ENCODE data around the gene HOXC6. TPM values are rescaled to one million over a fixed set of nuclear protein-coding genes. Genes with fewer than 3 reads are reported as not detected.

The HOXC6 gene
- total RNA-seq, 4 donors from 2014 or later, result 3.6 to 17.3 (median 7.2) TPM

DNA sequence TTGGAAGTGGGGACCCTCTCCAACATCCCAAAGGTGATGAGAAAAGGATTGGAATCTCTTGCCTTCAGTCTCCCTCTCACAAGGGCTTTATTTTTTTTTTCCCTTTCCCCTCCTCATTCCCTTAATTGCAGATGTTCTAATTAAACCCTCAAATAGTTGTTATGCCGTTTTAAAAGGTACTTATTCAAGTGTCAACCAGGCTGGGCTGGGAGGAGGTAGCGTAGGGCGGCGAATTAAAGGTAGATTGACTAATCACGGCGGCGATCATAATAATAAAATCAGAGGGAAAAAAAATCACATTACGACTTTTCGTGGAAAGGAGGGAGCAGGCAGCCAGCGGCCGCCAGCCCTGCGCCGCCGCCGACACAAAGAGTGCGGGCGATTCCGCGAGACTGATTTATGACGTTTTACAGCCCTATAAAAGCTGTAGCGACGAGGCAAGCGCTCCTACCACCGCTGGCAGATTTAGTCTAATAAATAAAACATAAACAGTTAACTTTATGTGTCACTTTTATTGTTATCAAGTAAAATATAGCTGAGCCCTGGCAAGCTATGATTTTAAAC is 23.7 kb downstream of the HOXC6 start:
- WGBS, 2 donors, result 30 to 33% methylated on average over 24 of the region's 24 CpGs
- Histone ChIP-seq H3K4me1 (peaks cover 0 to 72% (median 5%) of the 10 kb centered on the region in 4 donors), H3K9me3 (no peaks in the 10 kb centered on the region), H3K4me3 (peak overlapping the region in 2 of 4 donors; percentile 6), H3K27me3 (peaks cover 0 to 19% of the 10 kb centered on the region in 2 donors), H3K36me3 (no peaks in the 10 kb centered on the region), H3K27ac (peak overlapping the region; percentile 72 to 89 (median 84))
- no peak for DNase-seq (ENCODE audit: low spot score in 2 of 2)
- TF ChIP-seq CTCF (IDR thresholded peaks at IDR 0.05), result no peak
- TF ChIP-seq POLR2A (IDR thresholded peaks at IDR 0.05), result no peak
- TF ChIP-seq EP300 (IDR thresholded peaks at IDR 0.05), result no peak

- H3K4me1 ChIP-seq, result peaks cover 0 to 74% (median 5%) of the 10 kb centered on the region in 4 donors
- H3K9me3 ChIP-seq, result no peaks in the 10 kb centered on the region
- no peak for DNase-seq (ENCODE audit: low spot score in 2 of 2)
- peaks cover 0 to 16% of the 10 kb centered on the region in 2 donors for H3K27me3 ChIP-seq
- WGBS, 2 donors, result 18 to 21% methylated on average over 10 of the region's 10 CpGs
- peak overlapping the region; percentile 49 to 66 (median 52) for H3K4me3 ChIP-seq
- H3K36me3 ChIP-seq, result no peaks in the 10 kb centered on the region
- peak in 1 of 2 donors; percentile 78 for TF ChIP-seq EP300 (IDR thresholded peaks at IDR 0.05)
- TF ChIP-seq POLR2A (IDR thresholded peaks at IDR 0.05), result no peak
- TF ChIP-seq CTCF (IDR thresholded peaks at IDR 0.05), result peak in 1 of 5 experiments; percentile 6
- peak overlapping the region; percentile 72 to 89 (median 84) for H3K27ac ChIP-seq
Observed at GRCh38 chr12:54052438-54053002, 24.3 kb downstream of the HOXC6 start.

- H3K4me1 ChIP-seq, result peaks cover 0 to 73% (median 5%) of the 10 kb centered on the region in 4 donors
- WGBS, 2 donors, result 5% methylated on average over 19 to 22 of the region's 22 CpGs
- H3K9me3 ChIP-seq, result no peaks in the 10 kb centered on the region
- H3K27me3 ChIP-seq, result peaks cover 0 to 9% of the 10 kb centered on the region in 2 donors
- no peaks in the 10 kb centered on the region for H3K36me3 ChIP-seq
- peak overlapping the region; percentile 49 to 66 (median 52) for H3K4me3 ChIP-seq
- H3K27ac ChIP-seq, result peak overlapping the region; percentile 72 to 89 (median 84)
- TF ChIP-seq CTCF (IDR thresholded peaks at IDR 0.05), result no peak
- no peak for TF ChIP-seq EP300 (IDR thresholded peaks at IDR 0.05)
- no peak for TF ChIP-seq POLR2A (IDR thresholded peaks at IDR 0.05)
- no peak for DNase-seq (ENCODE audit: low spot score in 2 of 2)
Observed at GRCh38 chr12:54053003-54053750, 24.9 kb downstream of the HOXC6 start.

DNA sequence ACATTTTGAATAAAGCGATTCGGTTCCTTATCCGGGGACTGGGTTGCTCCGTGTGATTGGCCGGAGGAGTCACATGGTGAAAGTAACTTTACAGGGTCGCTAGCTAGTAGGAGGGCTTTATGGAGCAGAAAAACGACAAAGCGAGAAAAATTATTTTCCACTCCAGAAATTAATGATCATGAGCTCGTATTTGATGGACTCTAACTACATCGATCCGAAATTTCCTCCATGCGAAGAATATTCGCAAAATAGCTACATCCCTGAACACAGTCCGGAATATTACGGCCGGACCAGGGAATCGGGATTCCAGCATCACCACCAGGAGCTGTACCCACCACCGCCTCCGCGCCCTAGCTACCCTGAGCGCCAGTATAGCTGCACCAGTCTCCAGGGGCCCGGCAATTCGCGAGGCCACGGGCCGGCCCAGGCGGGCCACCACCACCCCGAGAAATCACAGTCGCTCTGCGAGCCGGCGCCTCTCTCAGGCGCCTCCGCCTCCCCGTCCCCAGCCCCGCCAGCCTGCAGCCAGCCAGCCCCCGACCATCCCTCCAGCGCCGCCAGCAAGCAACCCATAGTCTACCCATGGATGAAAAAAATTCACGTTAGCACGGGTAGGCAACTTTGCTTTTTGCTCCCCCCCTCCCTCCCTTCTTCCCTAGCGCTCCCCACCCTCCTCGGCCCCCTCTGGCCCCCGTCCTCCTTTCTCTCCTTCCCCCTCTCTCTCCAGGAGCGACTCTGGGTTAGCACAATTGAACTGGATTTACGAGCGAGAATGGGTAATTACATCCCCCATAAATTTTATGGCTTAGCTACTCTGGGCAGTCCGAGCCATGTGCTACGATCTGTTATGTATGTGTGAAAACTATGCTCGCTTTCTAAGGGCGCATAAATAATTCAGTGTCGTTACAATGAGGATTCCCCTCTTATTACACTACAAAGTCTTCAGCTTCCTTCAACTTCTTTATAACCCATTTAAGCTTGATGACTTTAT is 25.8 kb downstream of the HOXC6 start, which contains the start of gene HOXC4:
TSS of gene HOXC4 (plus strand) at position 85 of the 991 bp plus-strand sequence. CDS start at position 173, 88 bp downstream.
- H3K27me3 ChIP-seq, result peaks cover 0 to 9% of the 10 kb centered on the region in 2 donors
- WGBS, 2 donors, result 3 to 16% methylated on average over 49 to 52 of the region's 52 CpGs
- H3K27ac ChIP-seq, result peak within 1 kb of the TSS; percentile 72 to 89 (median 84)
- DNase-seq (ENCODE audit: low spot score in 2 of 2), result no peak
- H3K36me3 ChIP-seq, result no peaks in the 10 kb centered on the region
- no peaks in the 10 kb centered on the region for H3K9me3 ChIP-seq
- peaks cover 0 to 72% (median 5%) of the 10 kb centered on the region in 4 donors for H3K4me1 ChIP-seq
- peak in 1 of 2 donors; percentile 34 for TF ChIP-seq EP300 (IDR thresholded peaks at IDR 0.05)
- no peak for TF ChIP-seq CTCF (IDR thresholded peaks at IDR 0.05)
- H3K4me3 ChIP-seq, result peak within 1 kb of the TSS; percentile 49 to 66 (median 52)

All from tibial nerve (tissue), 4 donors.